Gastroesophageal sphincter (tissue), 3 donors: ENCODE measurements around the gene COX6B1.
A peak's percentile ranks its signal among the peaks of the same experiment; 100 is the strongest.

ENCODE experiments used
- CTCF ChIP-seq, 4 experiments: fragments of 200-600 bp in 2 of 4; fragments of 450-650 bp in 2 of 4; sonication (generic) in 1 of 4; IDR thresholded peaks; one replicate each; pipeline ENCODE4 v1.5.1; 2017 to 2019; ENCODE audit warnings: antibody characterized with exemption in 4 of 4, mild to moderate bottlenecking in 2 of 4, moderate library complexity in 2 of 4
- POLR2A ChIP-seq, 2 donors: fragments of 450-650 bp; IDR thresholded peaks; one replicate each; pipeline ENCODE4 v1.6.1; 2017; ENCODE audit warnings: antibody characterized with exemption in 2 of 2, mild to moderate bottlenecking in 2 of 2, moderate library complexity in 1 of 2

- TF ChIP-seq CTCF (IDR thresholded peaks at IDR 0.05) (peak in 1 of 4 experiments; percentile 30), POLR2A (IDR thresholded peaks at IDR 0.05) (peak in 1 of 2 donors; percentile 19)
These were observed 35.4 kb upstream of the COX6B1 start, which contains the start of gene HAUS5 for GRCh38 chr19:35612559-35613321.
